ENCODE data around the gene MACROD2. TPM values are rescaled to one million over a fixed set of nuclear protein-coding genes. Genes with fewer than 3 reads are reported as not detected.

Gene MACROD2
- total RNA-seq, 1 donor from 2014 or later = 2.5 TPM

DNA sequence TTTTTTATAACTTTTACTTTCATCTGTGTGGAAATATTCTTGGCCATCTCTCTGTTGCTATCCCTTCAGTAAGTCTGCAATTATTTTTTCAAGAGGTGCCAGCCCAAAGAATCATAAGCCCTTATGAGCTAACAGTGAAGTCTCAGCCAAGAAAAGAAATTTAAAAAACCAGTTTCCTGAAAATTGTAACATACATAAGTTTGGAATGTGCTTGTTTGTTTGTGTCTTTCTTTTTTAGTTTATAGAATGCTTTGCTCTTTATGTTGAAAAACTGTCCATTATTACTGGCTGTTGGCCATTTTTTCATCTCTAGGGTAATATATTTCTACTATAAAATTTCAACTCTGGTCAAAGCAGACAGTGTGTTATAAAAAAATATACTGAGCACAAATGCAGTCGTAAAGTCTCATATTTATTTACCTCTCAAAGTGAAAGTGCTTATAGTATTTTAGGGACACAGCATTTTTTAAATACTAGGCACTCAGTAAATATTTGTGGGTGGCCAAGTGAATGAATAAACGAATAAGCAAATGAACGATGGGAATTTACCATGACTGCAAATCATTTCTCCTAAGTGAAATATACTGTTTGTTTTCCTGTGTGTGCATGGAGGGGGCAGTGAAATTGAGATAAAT, 1918.2 kb downstream of the MACROD2 start:
- Mint-ChIP-seq H3K36me3 (ENCODE audit: unreplicated experiment) (no peaks in the 10 kb centered on the region), H3K4me1 (ENCODE audit: unreplicated experiment) (no peaks in the 10 kb centered on the region), H3K27ac (ENCODE audit: unreplicated experiment) (no peak overlapping the region)

DNA sequence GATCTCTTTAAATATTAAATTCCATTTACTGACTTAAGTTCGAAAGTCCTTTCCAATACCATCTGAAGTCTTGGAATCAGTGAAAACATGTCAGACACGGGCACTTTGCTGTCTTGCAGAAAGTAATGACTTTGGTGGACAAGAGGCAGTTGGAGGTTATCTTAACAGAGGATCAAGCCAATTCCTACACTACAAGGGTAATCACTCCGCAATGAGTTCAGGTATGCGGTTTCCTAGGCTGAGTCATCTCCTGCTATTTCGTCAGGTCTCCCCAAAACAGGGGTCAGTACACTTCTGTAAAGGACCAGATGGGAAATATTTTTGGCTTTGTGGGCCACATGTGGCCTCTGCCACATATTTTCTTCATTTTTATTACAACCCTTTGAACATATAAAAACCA, 1921.3 kb downstream of the MACROD2 start:
- DNase-seq (ENCODE audit: extremely low spot score, unreplicated experiment) = no peak
- Mint-ChIP-seq H3K27me3 (ENCODE audit: unreplicated experiment) (no peaks in the 10 kb centered on the region), H3K27ac (ENCODE audit: unreplicated experiment) (no peak overlapping the region), H3K36me3 (ENCODE audit: unreplicated experiment) (no peaks in the 10 kb centered on the region), H3K9me3 (ENCODE audit: unreplicated experiment) (peaks cover 3% of the 10 kb centered on the region), H3K4me3 (ENCODE audit: unreplicated experiment) (no peak overlapping the region), H3K4me1 (ENCODE audit: unreplicated experiment) (no peaks in the 10 kb centered on the region)
- TF ChIP-seq, protein P1, sequence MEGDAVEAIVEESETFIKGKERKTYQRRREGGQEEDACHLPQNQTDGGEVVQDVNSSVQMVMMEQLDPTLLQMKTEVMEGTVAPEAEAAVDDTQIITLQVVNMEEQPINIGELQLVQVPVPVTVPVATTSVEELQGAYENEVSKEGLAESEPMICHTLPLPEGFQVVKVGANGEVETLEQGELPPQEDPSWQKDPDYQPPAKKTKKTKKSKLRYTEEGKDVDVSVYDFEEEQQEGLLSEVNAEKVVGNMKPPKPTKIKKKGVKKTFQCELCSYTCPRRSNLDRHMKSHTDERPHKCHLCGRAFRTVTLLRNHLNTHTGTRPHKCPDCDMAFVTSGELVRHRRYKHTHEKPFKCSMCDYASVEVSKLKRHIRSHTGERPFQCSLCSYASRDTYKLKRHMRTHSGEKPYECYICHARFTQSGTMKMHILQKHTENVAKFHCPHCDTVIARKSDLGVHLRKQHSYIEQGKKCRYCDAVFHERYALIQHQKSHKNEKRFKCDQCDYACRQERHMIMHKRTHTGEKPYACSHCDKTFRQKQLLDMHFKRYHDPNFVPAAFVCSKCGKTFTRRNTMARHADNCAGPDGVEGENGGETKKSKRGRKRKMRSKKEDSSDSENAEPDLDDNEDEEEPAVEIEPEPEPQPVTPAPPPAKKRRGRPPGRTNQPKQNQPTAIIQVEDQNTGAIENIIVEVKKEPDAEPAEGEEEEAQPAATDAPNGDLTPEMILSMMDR (IDR thresholded peaks at IDR 0.05) = no peak

More for the DNA sequence above, 1918.2 kb downstream of the MACROD2 start:
- Mint-ChIP-seq H3K4me3 (ENCODE audit: unreplicated experiment) (no peak overlapping the region), H3K9me3 (ENCODE audit: unreplicated experiment) (peaks cover 6% of the 10 kb centered on the region), H3K27me3 (ENCODE audit: unreplicated experiment) (no peaks in the 10 kb centered on the region)
- TF ChIP-seq, protein P1 (IDR thresholded peaks at IDR 0.05) = no peak
- no peak for DNase-seq (ENCODE audit: extremely low spot score, unreplicated experiment)

DNA sequence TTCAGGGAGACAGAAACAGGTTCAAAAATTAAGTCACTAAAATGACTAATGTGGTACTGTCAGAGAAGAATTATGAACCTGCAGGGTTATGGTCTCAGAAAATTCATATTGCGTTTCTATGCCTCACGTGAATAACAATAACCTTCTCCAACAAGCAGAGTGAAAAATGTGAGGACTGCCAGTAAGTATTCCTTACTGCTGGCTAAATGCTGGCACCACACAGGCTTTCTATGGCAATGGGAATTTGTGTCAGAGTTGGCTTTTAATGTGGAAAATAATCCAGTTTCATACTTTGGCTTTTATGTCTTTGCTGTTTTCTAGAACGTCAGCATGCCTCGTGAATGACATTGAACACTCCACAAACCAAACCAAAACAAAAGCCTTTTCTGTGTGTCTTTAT, 1922.0 kb downstream of the MACROD2 start:
- Mint-ChIP-seq H3K36me3 (ENCODE audit: unreplicated experiment) (no peaks in the 10 kb centered on the region), H3K27ac (ENCODE audit: unreplicated experiment) (no peak overlapping the region), H3K27me3 (ENCODE audit: unreplicated experiment) (no peaks in the 10 kb centered on the region), H3K9me3 (ENCODE audit: unreplicated experiment) (peaks cover 3% of the 10 kb centered on the region), H3K4me3 (ENCODE audit: unreplicated experiment) (no peak overlapping the region), H3K4me1 (ENCODE audit: unreplicated experiment) (no peaks in the 10 kb centered on the region)
- TF ChIP-seq, protein P1 (IDR thresholded peaks at IDR 0.05) = no peak
- no peak for DNase-seq (ENCODE audit: extremely low spot score, unreplicated experiment)

DNA sequence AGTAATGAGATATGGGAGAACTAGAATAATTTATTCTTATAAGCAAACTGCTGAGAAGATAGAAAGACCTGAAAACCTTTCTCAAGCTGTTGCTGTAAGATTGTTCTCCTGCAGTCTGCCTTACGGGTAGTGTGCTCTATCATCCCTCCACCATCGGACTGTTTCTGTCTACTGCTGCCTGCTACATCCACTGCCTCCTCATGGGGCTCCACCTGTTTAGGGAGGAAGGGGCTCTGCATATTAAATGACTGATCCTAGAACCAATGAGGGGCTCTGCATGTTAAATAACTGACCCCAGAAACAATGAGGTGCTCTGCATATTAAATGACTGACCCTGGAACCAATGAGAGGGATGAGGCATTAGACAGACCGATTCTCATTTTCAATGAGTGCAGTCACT, 1923.3 kb downstream of the MACROD2 start:
- H3K27ac Mint-ChIP-seq (ENCODE audit: unreplicated experiment) = no peak overlapping the region
- no peaks in the 10 kb centered on the region for H3K36me3 Mint-ChIP-seq (ENCODE audit: unreplicated experiment)
- H3K4me1 Mint-ChIP-seq (ENCODE audit: unreplicated experiment) = no peaks in the 10 kb centered on the region
- H3K27me3 Mint-ChIP-seq (ENCODE audit: unreplicated experiment) = no peaks in the 10 kb centered on the region
- TF ChIP-seq, protein P1 (IDR thresholded peaks at IDR 0.05) = no peak
- DNase-seq (ENCODE audit: extremely low spot score, unreplicated experiment) = no peak
- peaks cover 3% of the 10 kb centered on the region for H3K9me3 Mint-ChIP-seq (ENCODE audit: unreplicated experiment)
- H3K4me3 Mint-ChIP-seq (ENCODE audit: unreplicated experiment) = no peak overlapping the region

DNA sequence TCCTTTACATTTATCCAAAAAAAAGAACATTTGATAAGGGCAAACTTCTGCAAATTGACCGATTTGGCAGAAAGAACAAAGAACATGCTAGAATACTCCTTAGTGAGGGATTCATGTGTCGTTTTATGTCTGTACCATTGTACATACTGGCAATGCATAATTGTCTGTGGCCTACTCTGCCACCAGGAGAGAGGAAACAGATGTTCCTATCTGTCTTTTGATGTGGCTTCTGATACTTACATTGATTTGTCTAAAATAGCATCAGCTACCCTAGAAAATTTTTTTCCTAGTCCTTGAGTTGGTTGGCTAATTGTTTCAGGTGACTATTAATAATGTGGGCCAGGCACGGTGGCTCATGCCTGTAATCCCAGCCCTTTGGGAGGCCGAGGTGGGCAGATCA, 1923.8 kb downstream of the MACROD2 start:
- Mint-ChIP-seq H3K36me3 (ENCODE audit: unreplicated experiment) (no peaks in the 10 kb centered on the region), H3K9me3 (ENCODE audit: unreplicated experiment) (peaks cover 3% of the 10 kb centered on the region)
- DNase-seq (ENCODE audit: extremely low spot score, unreplicated experiment) = no peak

More for the DNA sequence above, 1923.8 kb downstream of the MACROD2 start:
- Mint-ChIP-seq H3K27ac (ENCODE audit: unreplicated experiment) (no peak overlapping the region), H3K27me3 (ENCODE audit: unreplicated experiment) (no peaks in the 10 kb centered on the region), H3K4me3 (ENCODE audit: unreplicated experiment) (no peak overlapping the region), H3K4me1 (ENCODE audit: unreplicated experiment) (no peaks in the 10 kb centered on the region)
- TF ChIP-seq, protein P1 (IDR thresholded peaks at IDR 0.05) = no peak

All from osteocyte (in vitro differentiated cells).